Stimulated activated naive CD8-positive, alpha-beta T cell treated with anti-CD3 and anti-CD28 coated beads, Interleukin-15, Interleukin-2, amounts not matched to agents 100 ng/mL and 50 ng/mL, for 24 hours (primary cell): ENCODE measurements around the gene PRKCB.

Source experiments
- H3K27ac Mint-ChIP-seq: one replicate; pipeline ENCODE4 v1.8.0; 2021; ENCODE audit warnings: mild to moderate bottlenecking, mixed read lengths
- H3K27me3 Mint-ChIP-seq: one replicate; pipeline ENCODE4 v1.8.0; 2021; ENCODE audit warnings: mixed read lengths
- H3K36me3 Mint-ChIP-seq: one replicate; pipeline ENCODE4 v1.8.0; 2021; ENCODE audit warnings: low read depth, mixed read lengths
- H3K4me1 Mint-ChIP-seq: one replicate; pipeline ENCODE4 v1.8.0; 2021; ENCODE audit warnings: low read depth, mixed read lengths
- H3K4me3 Mint-ChIP-seq: one replicate; pipeline ENCODE4 v1.8.0; 2021; ENCODE audit warnings: mild to moderate bottlenecking, mixed read lengths
- H3K9me3 Mint-ChIP-seq: one replicate; pipeline ENCODE4 v1.8.0; 2021; ENCODE audit warnings: mixed read lengths

The PRKCB gene

DNA sequence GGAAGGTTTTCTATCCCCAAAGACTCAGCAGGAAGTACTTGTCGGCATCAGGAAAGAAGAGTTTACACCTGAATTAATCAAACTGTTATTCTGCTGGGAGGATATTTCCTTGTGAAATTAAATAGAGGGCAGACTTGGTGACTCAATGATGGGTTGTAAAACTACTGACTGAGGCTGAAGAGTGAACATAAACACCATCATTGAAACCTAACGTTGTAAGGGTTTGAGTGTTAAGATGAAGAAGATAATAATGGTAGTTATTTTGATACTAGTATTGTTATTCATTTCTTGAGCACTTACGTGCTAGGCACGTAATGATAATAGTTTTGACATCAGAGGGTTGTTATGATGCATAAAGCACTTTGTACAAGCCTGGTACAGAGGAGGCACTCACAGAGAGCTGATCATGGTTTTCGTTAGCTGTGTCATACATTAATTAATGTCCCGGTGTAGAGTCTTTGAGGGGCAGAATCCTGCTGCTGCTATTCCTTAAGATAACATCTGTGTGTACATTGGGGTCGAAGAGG, 356.2 kb downstream of the PRKCB start:
- Mint-ChIP-seq H3K36me3 (peaks cover 61% of the 10 kb centered on the region), H3K27me3 (no peaks in the 10 kb centered on the region), H3K4me3 (no peak overlapping the region), H3K27ac (peak overlapping the region; percentile 42), H3K4me1 (peaks cover 30% of the 10 kb centered on the region), H3K9me3 (no peaks in the 10 kb centered on the region)

DNA sequence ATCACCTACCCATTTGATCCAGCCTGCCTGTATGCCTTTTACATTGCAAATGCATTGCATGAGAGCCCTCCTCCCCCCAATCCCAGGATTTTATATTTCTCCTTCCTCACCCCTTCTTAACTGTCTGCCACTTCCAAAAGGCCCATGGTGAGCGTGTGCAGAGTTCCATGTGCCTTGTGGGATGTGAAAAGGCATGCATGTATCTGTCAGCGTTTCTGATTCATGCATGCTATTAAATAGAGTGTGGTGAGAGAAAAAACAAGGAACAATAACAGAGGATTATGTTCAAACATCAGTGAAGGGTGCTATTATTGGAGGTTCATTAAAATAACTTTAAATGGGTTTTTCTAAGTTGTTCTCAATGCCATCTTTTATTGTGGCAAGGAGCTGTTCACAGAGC, 359.4 kb downstream of the PRKCB start:
- Mint-ChIP-seq H3K27ac (peak overlapping the region; percentile 68), H3K36me3 (peaks cover 66% of the 10 kb centered on the region), H3K27me3 (no peaks in the 10 kb centered on the region), H3K9me3 (no peaks in the 10 kb centered on the region), H3K4me1 (peaks cover 19% of the 10 kb centered on the region), H3K4me3 (no peak overlapping the region)

DNA sequence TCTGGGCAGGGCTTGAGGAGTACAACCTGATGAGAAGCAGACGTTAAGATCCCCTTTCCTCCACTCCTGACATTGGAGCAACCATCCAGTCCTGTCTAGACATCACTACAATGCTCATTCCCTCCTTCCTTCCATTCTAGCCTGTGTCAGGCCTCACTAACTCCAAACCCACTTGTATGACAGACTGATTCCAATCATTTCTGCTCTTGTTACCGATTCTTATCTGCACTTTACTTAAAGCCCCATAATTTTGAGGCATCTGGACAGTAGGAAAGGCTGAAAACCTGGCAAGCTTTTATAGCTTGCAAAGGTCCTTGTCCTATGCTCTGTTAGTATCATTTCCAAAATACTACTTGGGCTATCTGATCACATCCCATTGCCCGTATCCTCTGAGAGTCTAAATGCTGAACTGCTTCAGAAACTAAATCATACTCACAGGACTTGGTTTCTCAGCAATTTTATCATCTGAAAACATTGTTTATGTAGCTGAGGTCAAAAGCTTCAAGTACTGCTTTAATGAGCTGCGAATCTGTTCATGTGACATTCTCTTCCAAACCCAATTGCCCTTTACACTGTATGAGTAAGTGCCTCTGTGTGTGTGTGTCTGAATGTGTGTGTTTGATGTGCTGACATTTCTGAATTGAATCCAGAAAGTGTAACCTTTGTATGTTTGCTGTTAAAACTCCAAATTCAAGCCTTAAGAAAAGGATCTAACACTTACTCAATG, 363.2 kb downstream of the PRKCB start:
- Mint-ChIP-seq H3K4me3 (no peak overlapping the region), H3K27me3 (no peaks in the 10 kb centered on the region), H3K4me1 (peaks cover 4% of the 10 kb centered on the region), H3K27ac (peak overlapping the region; percentile 6), H3K9me3 (no peaks in the 10 kb centered on the region), H3K36me3 (peaks cover 66% of the 10 kb centered on the region)

DNA sequence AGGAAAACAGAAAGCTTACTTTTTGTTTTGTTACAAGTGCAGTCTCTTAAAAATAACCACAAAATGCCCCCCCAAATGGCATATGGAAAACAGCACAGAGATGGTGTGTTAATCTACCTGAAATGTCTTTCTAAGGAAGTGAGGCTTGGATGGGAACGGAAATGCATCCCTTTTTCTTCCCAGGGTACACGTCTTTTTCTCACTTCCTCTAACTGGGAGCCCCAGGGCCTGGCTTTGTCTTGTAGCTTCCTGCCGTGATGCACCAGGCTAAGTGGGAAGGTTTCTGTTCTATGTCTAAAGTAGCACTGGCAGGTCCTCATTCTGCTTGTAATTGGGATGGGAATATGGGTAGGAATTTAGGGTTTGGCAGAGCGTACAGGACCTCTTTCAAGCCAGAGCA, 367.9 kb downstream of the PRKCB start:
- peaks cover 4% of the 10 kb centered on the region for H3K4me1 Mint-ChIP-seq
- H3K4me3 Mint-ChIP-seq, result no peak overlapping the region
- H3K36me3 Mint-ChIP-seq, result peaks cover 63% of the 10 kb centered on the region
- H3K27ac Mint-ChIP-seq, result no peak overlapping the region
- H3K9me3 Mint-ChIP-seq, result no peaks in the 10 kb centered on the region
- no peaks in the 10 kb centered on the region for H3K27me3 Mint-ChIP-seq

DNA sequence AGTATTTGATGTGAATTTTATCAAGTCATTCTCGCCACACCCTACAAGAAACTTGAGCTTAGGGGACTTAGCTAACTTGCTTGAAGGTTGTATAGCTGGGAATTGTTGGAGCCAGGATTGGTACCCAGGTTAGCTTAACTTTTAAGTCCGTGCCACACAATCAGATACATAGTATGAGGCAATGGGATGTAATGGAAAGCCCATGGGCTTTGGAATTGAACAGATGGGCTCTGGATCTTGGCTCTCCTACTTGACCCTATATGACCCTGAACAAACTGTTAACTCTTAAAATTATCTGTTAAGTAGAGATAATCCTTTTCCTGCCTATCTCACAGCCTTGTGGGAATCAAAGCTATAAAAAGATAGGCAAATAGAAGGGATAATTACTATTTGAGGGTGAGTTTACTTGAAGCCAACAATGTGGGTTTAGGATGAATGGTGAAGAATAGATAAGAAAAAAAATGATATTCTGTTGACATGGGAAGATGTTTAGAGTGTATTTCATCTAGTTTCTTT, 368.4 kb downstream of the PRKCB start:
- Mint-ChIP-seq H3K36me3 (peaks cover 60% of the 10 kb centered on the region), H3K9me3 (no peaks in the 10 kb centered on the region)

DNA sequence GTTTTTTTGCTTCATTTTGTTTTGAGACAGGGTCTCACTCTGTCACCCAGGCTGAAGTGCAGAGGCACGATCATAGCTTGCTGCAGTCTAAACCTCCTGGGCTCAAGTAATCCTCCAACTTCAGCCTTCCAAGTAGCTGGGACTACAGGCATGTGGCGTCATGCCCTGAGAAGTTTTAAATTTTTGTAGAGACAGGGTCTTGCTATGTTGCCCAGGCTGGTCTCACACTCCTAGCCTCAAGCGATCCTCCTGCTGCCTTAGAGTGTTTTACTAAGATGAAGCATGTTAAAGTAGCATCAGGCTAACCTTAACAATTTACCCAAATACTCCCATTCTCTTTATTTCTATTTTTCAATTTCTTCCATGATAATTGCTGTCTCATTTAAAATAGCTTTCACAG, 371.1 kb downstream of the PRKCB start:
- H3K27me3 Mint-ChIP-seq, result no peaks in the 10 kb centered on the region
- H3K36me3 Mint-ChIP-seq, result peaks cover 56% of the 10 kb centered on the region

More for the DNA sequence above, 368.4 kb downstream of the PRKCB start:
- Mint-ChIP-seq H3K27me3 (no peaks in the 10 kb centered on the region), H3K27ac (no peak overlapping the region), H3K4me1 (no peaks in the 10 kb centered on the region), H3K4me3 (no peak overlapping the region)

DNA sequence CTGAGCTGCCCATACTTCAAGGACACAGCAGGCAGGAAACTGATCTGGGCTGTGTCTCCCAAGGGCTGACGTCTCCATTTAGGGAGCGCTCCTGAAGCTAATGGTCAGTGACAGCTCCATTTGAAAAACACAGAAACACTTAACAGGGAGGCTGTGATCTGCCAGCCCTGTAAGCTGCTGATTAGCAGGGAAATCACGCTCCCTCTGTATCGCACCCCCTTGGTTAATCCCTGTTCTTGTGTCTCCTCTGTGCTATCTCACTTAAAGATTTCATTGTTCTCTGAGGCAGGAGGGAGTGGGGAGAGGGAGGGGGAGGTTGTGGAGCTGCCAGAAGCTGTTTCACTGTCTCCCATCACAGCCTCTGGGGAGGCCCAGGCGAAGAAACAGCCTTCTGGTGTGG, 372.9 kb downstream of the PRKCB start:
- H3K4me3 Mint-ChIP-seq, result no peak overlapping the region
- H3K9me3 Mint-ChIP-seq, result no peaks in the 10 kb centered on the region
- peaks cover 49% of the 10 kb centered on the region for H3K36me3 Mint-ChIP-seq
- no peaks in the 10 kb centered on the region for H3K27me3 Mint-ChIP-seq
- H3K27ac Mint-ChIP-seq, result no peak overlapping the region
- H3K4me1 Mint-ChIP-seq, result no peaks in the 10 kb centered on the region

More for the DNA sequence above, 371.1 kb downstream of the PRKCB start:
- Mint-ChIP-seq H3K9me3 (no peaks in the 10 kb centered on the region), H3K4me3 (no peak overlapping the region), H3K27ac (no peak overlapping the region), H3K4me1 (no peaks in the 10 kb centered on the region)

DNA sequence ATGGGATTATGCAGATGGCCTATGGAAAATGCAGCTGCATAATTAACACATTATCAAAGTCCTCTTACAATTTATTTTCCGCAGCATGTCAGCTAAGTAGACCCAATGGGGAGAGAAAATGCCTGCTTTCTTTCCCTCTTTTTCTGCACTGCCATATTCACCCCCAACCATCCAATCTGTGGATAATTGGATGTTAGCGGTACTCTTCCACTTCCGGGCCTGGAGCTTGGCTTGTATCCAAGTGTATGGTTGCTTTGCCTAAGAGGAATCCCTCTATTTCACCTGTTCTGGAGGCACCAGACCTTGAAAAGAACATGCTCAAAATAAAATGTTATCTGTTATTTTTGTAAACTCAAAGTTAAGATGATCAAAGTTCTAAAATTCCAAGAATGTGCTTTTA, 379.2 kb downstream of the PRKCB start:
- H3K27me3 Mint-ChIP-seq, result no peaks in the 10 kb centered on the region
- no peak overlapping the region for H3K4me3 Mint-ChIP-seq
- peaks cover 4% of the 10 kb centered on the region for H3K9me3 Mint-ChIP-seq
- no peaks in the 10 kb centered on the region for H3K4me1 Mint-ChIP-seq
- H3K27ac Mint-ChIP-seq, result no peak overlapping the region
- peaks cover 52% of the 10 kb centered on the region for H3K36me3 Mint-ChIP-seq

DNA sequence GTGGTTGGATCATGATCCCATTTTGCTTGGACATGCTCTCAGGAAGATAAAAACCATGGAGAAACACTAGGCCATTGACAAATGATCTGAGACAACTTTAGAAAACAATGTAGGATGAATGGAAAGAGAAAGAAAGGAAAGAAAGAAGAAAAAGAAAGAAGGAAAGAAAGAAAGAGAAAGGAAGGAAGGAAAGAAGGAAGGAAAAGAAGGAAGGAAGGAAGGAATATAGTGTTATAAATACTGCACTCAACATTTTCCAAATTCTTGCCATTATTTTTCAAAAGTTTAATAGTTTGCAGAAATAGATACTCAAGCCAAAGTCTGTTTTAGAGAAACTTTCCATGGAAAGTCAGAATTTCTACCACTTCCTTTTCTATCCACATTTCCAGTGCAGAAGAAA, 381.2 kb downstream of the PRKCB start:
- no peaks in the 10 kb centered on the region for H3K27me3 Mint-ChIP-seq
- H3K4me1 Mint-ChIP-seq, result no peaks in the 10 kb centered on the region
- H3K27ac Mint-ChIP-seq, result peak overlapping the region; percentile 15
- H3K4me3 Mint-ChIP-seq, result no peak overlapping the region
- H3K36me3 Mint-ChIP-seq, result peaks cover 65% of the 10 kb centered on the region
- peaks cover 4% of the 10 kb centered on the region for H3K9me3 Mint-ChIP-seq

DNA sequence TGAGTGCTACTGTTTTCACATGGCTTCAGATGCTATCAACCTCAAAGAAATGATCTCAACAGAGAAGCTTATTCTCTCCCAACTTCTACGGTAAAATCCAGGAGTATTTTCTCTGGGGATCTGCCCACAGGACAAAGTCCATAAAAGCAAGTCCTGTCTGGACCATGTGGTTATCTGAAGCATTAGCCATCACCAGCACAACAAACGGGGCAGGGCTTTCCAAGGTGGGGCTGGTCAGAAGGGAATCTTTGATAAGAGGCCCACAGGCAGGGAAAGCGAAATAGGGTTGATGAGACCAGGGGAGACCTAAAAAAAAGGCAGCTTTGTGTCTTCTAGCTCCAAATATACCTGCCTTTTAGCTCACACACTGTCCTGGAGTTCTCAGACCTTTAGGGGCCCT, 381.7 kb downstream of the PRKCB start:
- H3K4me3 Mint-ChIP-seq, result no peak overlapping the region
- no peaks in the 10 kb centered on the region for H3K27me3 Mint-ChIP-seq
- H3K27ac Mint-ChIP-seq, result no peak overlapping the region
- peaks cover 70% of the 10 kb centered on the region for H3K36me3 Mint-ChIP-seq
- peaks cover 4% of the 10 kb centered on the region for H3K9me3 Mint-ChIP-seq
- no peaks in the 10 kb centered on the region for H3K4me1 Mint-ChIP-seq

DNA sequence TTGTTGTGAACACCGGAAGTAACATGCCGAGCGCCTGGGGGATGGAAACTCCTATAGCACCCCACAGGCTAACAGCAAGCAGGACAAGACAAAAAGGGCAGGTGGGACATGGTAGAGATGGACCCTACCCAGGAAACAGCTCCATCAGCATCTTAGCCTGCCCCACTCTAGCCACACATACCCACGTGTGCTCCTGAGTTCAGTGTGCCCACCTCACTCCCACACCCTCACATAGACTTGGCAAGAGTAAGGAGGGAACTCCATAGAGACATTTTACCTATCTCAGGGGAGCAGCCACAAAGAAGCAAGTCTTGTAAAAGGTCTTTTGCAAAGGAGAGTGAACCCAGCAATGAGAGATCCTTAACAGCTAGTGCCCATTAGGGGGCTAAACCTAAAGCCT, 382.5 kb downstream of the PRKCB start:
- Mint-ChIP-seq H3K4me1 (no peaks in the 10 kb centered on the region), H3K27ac (no peak overlapping the region), H3K9me3 (peaks cover 4% of the 10 kb centered on the region), H3K27me3 (no peaks in the 10 kb centered on the region), H3K36me3 (peaks cover 71% of the 10 kb centered on the region), H3K4me3 (no peak overlapping the region)

DNA sequence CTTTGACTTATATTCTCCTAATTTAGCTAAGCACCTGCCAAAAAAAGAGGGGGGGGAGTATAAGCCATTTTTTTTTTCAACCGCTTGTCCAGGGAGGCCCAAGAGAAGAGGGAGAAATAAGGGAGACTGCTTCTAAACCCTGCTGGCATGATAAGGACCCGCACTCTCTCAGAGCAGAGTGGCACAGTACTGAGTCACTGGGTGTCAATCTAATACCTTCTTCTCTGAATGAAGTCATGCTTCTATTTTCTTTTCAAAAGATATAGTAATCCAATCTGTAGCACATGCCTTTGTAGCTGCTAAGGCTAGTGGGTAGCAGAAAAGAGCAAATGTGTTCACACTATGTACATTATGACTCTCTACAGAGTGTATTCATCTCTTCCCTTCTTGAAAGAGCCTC, 385.4 kb downstream of the PRKCB start:
- no peaks in the 10 kb centered on the region for H3K4me1 Mint-ChIP-seq
- H3K27ac Mint-ChIP-seq, result no peak overlapping the region
- H3K36me3 Mint-ChIP-seq, result peaks cover 52% of the 10 kb centered on the region
- H3K9me3 Mint-ChIP-seq, result peaks cover 4% of the 10 kb centered on the region
- no peak overlapping the region for H3K4me3 Mint-ChIP-seq
- no peaks in the 10 kb centered on the region for H3K27me3 Mint-ChIP-seq

DNA sequence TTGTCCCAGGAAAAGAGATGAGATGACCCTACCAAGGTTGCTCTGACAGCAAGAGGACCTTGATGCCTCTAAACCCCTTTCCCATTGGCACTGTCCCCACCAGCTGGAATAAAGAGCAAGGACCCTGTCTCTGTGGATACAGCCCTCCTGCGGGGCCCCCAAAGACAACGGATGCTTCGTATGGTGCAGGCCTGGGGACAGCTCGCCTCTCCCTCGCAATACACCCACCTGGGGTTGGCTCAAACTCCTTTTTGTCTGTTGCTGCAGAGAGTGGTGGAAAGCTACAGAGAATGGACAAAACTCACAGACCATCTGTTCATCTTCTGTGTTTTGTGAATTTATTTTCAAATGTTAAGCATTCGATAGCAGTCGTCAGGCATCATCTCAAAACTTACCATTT, 392.7 kb downstream of the PRKCB start:
- no peaks in the 10 kb centered on the region for H3K36me3 Mint-ChIP-seq
- no peaks in the 10 kb centered on the region for H3K4me1 Mint-ChIP-seq
- no peak overlapping the region for H3K27ac Mint-ChIP-seq
- H3K4me3 Mint-ChIP-seq, result no peak overlapping the region
- H3K9me3 Mint-ChIP-seq, result no peaks in the 10 kb centered on the region
- H3K27me3 Mint-ChIP-seq, result peaks cover 12% of the 10 kb centered on the region

DNA sequence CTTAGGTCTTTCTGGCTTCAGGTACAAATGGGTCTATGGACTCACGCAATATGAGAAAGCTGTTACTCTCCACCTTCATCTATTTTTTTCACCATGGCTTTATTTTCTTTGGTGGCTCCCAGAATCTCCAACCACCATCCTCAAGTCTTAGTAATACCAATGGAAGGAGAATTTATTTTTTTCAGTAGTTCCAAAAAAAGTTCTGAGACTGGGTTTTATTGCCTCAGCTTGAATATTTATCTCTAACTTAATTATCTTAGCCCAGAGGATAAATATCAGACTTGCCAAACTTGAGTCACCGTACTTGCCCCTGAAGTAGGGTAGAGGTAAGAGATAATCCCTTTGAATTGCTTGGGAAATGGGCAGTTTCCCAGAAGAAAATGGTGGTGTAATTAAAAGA, 397.2 kb downstream of the PRKCB start:
- Mint-ChIP-seq H3K9me3 (peaks cover 10% of the 10 kb centered on the region), H3K4me1 (no peaks in the 10 kb centered on the region), H3K4me3 (no peak overlapping the region), H3K36me3 (no peaks in the 10 kb centered on the region), H3K27me3 (peaks cover 19% of the 10 kb centered on the region), H3K27ac (no peak overlapping the region)

DNA sequence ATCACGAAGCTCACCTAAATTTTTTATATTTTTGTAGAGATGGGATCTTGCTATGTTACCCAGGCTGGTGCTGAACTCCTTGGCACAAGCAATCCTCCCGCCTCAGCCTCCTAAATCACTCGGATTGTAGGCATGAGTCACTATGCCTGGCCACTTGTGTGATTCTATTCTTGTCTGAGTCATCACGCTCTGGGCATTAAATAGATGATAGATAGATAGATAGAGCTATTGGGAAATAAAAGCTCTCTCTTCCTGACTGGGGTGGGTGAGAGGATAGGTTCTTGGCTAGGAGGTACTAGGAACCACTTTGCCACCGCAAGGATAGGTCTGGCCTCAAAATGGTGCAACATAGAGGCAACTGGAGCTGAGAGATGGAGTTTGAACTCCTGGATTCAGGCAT, 399.0 kb downstream of the PRKCB start:
- no peaks in the 10 kb centered on the region for H3K4me1 Mint-ChIP-seq
- no peak overlapping the region for H3K4me3 Mint-ChIP-seq
- H3K36me3 Mint-ChIP-seq, result no peaks in the 10 kb centered on the region
- peaks cover 25% of the 10 kb centered on the region for H3K9me3 Mint-ChIP-seq
- H3K27me3 Mint-ChIP-seq, result peaks cover 21% of the 10 kb centered on the region
- no peak overlapping the region for H3K27ac Mint-ChIP-seq

DNA sequence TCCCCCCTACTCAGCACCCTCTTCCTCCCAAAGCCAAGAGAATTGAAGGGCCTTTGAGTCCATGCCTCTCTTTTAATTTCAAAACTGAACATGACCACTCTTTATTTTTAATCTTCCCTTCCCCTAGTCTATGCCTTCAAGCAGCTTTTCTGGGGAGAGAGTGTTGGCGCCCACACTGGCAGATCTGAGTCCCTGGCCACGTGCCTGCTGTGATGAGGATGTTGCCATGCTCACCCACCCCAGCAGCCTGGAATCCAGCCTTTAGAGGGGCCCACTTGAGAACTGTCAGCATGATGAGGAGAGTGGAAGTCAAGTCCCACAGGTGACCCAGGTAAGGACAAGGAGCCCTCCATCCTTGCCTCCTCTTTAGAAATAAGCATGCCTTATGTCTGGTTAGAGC, 400.0 kb downstream of the PRKCB start:
- no peak overlapping the region for H3K4me3 Mint-ChIP-seq
- peaks cover 25% of the 10 kb centered on the region for H3K27me3 Mint-ChIP-seq
- no peaks in the 10 kb centered on the region for H3K36me3 Mint-ChIP-seq
- peaks cover 25% of the 10 kb centered on the region for H3K9me3 Mint-ChIP-seq
- H3K27ac Mint-ChIP-seq, result no peak overlapping the region
- no peaks in the 10 kb centered on the region for H3K4me1 Mint-ChIP-seq
